HG02588 (cell line): ENCODE data around the gene TSPOAP1.

Experiments used
- ATAC-seq: cut with Tn5 transposase; IDR thresholded peaks from one replicate; pipeline ENCODE4 v1.9.1; 2021; ENCODE audit warnings: mild to moderate bottlenecking, moderate library complexity; ENCODE audit not compliant: unreplicated experiment

The TSPOAP1 gene

GRCh38 chr17:58330997-58331814 lies 2.6 kb upstream of the TSPOAP1 start:
- no peak for ATAC-seq

GRCh38 chr17:58330538-58330996 lies 2.0 kb upstream of the TSPOAP1 start:
- ATAC-seq: no peak

GRCh38 chr17:58329810-58330537 lies 1.4 kb upstream of the TSPOAP1 start:
- peak; percentile 14 for ATAC-seq

GRCh38 chr17:58329035-58329809 lies 627 bp upstream of the TSPOAP1 start:
- peak; percentile 34 for ATAC-seq

GRCh38 chr17:58327363-58328194 lies 1.0 kb downstream of the TSPOAP1 start:
- no peak for ATAC-seq

GRCh38 chr17:58326609-58327362 lies 1.8 kb downstream of the TSPOAP1 start:
- no peak for ATAC-seq

GRCh38 chr17:58325976-58326468 lies 2.6 kb downstream of the TSPOAP1 start:
- no peak for ATAC-seq

- ATAC-seq: no peak
Observed at GRCh38 chr17:58325289-58325726, 3.3 kb downstream of the TSPOAP1 start.

DNA sequence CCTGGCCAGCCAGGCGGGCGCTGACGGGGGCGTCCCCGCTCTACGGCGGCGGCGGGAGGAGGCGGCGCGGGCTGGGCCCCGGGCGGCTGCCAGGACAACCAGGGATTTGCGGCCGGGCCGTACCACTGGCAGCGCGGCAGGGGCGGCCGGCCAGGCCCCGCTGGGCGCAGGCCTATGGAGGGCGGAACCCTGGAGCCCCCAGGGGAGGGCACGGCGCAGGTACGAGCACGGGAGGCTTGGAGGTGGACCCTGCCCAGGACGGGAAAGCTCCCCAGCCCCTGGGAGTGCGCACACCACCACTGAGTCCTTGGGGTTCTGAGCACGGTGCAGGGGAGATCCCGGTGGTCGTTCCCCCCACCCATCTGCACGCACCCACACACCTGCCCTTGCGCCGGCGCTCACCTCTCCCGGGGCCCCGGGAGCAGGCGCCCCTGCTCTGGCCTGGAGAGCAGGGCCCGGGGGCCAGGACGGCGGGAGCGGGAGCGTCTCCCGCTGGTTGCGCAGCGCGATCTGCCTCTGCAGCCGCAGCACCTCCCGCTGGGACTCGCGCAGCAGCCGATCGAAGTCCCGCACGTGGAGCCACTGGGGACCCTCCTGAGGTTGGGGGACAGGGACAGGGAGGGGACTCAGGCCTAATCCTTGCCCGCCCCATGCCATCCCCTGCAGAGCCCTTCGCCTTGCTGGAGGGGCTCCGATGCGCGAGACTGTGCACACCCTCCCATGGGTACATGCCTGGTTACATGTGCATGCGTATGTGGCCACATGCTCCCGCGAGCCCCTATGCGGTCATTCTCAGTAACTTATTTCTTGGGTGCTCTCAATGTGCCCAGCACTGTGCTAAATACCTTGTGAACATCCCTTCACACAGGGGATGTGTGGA lies 3.9 kb downstream of the TSPOAP1 start:
- no peak for ATAC-seq

- no peak for ATAC-seq
Observed at GRCh38 chr17:58324056-58324408, 4.6 kb downstream of the TSPOAP1 start.

DNA sequence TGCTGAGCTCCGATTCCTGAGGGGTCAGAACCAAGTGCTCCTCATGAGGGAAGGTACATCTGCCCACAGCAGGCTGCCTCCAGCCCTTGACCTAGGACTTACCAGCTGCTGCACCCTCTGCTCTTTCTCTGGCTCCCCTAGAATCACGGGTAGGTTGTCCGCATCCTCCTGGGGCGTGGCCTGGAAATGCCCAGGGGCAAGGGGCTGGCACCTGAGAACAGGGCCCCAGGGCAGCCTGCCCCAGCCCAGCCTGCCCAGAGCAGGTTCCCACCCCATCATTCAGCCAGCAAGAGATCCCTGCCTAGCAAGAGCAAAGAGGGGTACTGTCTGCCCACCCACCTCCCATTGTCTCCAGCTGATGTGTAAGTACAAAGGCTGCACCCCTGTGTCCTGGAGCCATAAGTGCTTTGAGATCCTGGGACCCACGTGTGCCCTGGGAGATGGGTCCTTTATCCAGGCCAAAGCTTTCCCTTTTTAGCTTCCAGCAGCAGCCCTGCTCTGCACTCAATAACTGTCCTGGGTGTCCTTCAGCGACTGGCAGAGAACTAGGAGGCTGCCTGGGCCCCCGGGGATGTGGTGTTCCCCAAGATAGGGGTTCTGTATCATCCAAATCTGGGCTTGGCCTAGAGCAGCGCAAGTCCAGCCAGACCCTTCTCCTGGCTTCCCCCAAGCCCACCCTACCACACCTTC lies 5.1 kb downstream of the TSPOAP1 start:
- no peak for ATAC-seq

- no peak for ATAC-seq
Observed at GRCh38 chr17:58322581-58323185, 5.9 kb downstream of the TSPOAP1 start.

GRCh38 chr17:58321571-58322525 lies 6.7 kb downstream of the TSPOAP1 start:
- no peak for ATAC-seq

DNA sequence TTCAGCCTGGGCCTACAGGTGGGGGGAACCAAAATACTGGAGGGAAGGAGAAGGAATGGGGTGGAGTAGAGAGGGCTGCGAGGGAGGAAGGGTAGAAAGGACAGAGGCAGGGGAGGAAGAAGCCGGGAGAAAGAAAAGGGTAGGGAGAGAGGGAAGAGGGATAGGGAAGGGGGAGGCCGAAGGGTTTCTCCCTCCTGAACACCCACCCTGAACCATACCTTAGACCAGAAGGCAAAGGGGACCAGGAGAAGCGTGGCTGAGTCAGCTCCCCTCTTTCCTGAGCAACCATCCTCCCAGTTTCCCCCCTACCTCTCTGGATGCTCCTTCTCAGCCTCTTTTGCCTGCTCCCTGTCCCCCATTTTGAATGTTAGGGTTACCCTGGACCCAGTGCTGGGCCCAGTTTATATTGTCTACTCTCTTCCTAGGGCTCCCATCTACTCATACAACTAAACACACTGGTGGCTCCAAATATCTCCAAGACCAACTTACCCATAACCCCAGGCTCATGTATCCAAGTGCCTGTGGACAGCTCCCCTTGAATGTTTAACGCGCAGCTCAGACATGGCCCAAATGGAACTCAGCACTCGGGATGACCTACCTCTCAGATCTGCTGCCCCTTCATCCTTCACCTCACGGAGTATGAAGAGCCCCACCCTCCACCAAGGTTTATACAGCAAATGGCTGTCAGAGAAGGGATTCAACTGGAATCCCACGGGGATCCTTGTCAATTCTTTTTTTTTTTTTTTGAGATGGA lies 7.8 kb downstream of the TSPOAP1 start:
- ATAC-seq: no peak

DNA sequence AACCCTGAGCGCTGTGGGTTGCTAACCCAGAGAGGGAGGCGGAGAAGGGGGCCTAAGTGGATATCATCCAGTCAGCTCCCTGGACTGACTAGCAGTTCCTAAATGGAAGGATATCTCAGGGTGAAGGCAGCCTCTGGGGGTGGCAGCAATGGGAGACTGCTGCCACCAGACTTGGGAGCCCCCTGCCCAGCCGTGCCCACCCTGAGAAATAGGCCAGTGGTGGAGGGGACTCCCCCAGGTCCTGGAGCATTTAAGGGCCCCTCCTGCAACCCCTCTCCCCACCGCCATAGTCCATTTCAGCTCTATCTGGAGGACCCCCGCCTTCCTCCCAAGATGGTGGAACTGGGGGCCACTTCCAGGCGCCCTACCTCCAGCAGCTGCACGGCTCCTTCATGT lies 8.4 kb downstream of the TSPOAP1 start:
- ATAC-seq: no peak
